ENCODE results near the gene SPR.

SPR gene

GRCh38 chr2:72862239-72862988 lies 24.8 kb upstream of the SPR start:
- Histone ChIP-seq H3K36me3 (no peaks in the 10 kb centered on the region), H3K9me3 (no peaks in the 10 kb centered on the region), H3K27me3 (peaks cover 0 to 23% of the 10 kb centered on the region in 2 donors), H3K27ac (no peak overlapping the region), H3K4me1 (peaks cover 0 to 10% (median 9%) of the 10 kb centered on the region in 4 donors), H3K4me3 (peak overlapping the region in 1 of 2 donors; percentile 26)
- intact Hi-C loops (cut with DNase I; ENCODE audit: low total_unique reads): loop anchor here (2.0 kb wide), 1 partner anchor 92 kb away; no protein-coding TSS in a partner anchor
- peak; percentile 93 to 98 for TF ChIP-seq CTCF (IDR thresholded peaks at IDR 0.05)
- peak; percentile 85 to 90 for DNase-seq

GRCh38 chr2:72863046-72863445 lies 24.2 kb upstream of the SPR start:
- H3K4me1 ChIP-seq: peaks cover 0 to 10% (median 9%) of the 10 kb centered on the region in 4 donors
- H3K36me3 ChIP-seq: no peaks in the 10 kb centered on the region
- DNase-seq: no peak
- H3K4me3 ChIP-seq: peak overlapping the region in 1 of 2 donors; percentile 26
- H3K27ac ChIP-seq: no peak overlapping the region
- H3K27me3 ChIP-seq: peaks cover 0 to 23% of the 10 kb centered on the region in 2 donors
- TF ChIP-seq CTCF (IDR thresholded peaks at IDR 0.05): no peak
- H3K9me3 ChIP-seq: no peaks in the 10 kb centered on the region
- intact Hi-C loops (cut with DNase I; ENCODE audit: low total_unique reads): loop anchor here (2.0 kb wide), 1 partner anchor 92 kb away; no protein-coding TSS in a partner anchor

- no peak overlapping the region for H3K4me3 ChIP-seq
- peaks cover 0 to 19% of the 10 kb centered on the region in 2 donors for H3K27me3 ChIP-seq
- H3K9me3 ChIP-seq: no peaks in the 10 kb centered on the region
- no peak overlapping the region for H3K27ac ChIP-seq
- TF ChIP-seq CTCF (IDR thresholded peaks at IDR 0.05): no peak
- H3K4me1 ChIP-seq: peaks cover 0 to 10% (median 9%) of the 10 kb centered on the region in 4 donors
- H3K36me3 ChIP-seq: no peaks in the 10 kb centered on the region
- intact Hi-C loops (cut with DNase I; ENCODE audit: low total_unique reads): no loop called here
- DNase-seq: no peak
Measured at GRCh38 chr2:72864500-72864899, 22.7 kb upstream of the SPR start.

- H3K4me1 ChIP-seq: no peaks in the 10 kb centered on the region
- H3K27ac ChIP-seq: no peak overlapping the region
- no peak overlapping the region for H3K4me3 ChIP-seq
- no peaks in the 10 kb centered on the region for H3K36me3 ChIP-seq
- DNase-seq: no peak
- H3K27me3 ChIP-seq: peaks cover 0 to 3% of the 10 kb centered on the region in 2 donors
- H3K9me3 ChIP-seq: no peaks in the 10 kb centered on the region
- intact Hi-C loops (cut with DNase I; ENCODE audit: low total_unique reads): no loop called here
- no peak for TF ChIP-seq CTCF (IDR thresholded peaks at IDR 0.05)
Measured at GRCh38 chr2:72871060-72871459, 16.1 kb upstream of the SPR start.

- intact Hi-C loops (cut with DNase I; ENCODE audit: low total_unique reads): no loop called here
- no peaks in the 10 kb centered on the region for H3K9me3 ChIP-seq
- DNase-seq: no peak
- no peak for TF ChIP-seq CTCF (IDR thresholded peaks at IDR 0.05)
- H3K27me3 ChIP-seq: peaks cover 0 to 3% of the 10 kb centered on the region in 2 donors
- no peaks in the 10 kb centered on the region for H3K36me3 ChIP-seq
- H3K4me1 ChIP-seq: no peaks in the 10 kb centered on the region
- H3K27ac ChIP-seq: no peak overlapping the region
- no peak overlapping the region for H3K4me3 ChIP-seq
Measured at GRCh38 chr2:72871880-72872279, 15.3 kb upstream of the SPR start.
